IPS-11a (cell line): Measurements from ENCODE around the gene PPARA.

Source experiments
- H3K4me3 ChIP-seq: one replicate; pipeline ENCODE4 v1.5.1; 2013; ENCODE audit warnings: low read depth, low read length, control low read depth

The PPARA gene

GRCh38 chr22:46113910-46114517 lies 36.3 kb upstream of the PPARA start:
- H3K4me3 ChIP-seq = no peak overlapping the region

DNA sequence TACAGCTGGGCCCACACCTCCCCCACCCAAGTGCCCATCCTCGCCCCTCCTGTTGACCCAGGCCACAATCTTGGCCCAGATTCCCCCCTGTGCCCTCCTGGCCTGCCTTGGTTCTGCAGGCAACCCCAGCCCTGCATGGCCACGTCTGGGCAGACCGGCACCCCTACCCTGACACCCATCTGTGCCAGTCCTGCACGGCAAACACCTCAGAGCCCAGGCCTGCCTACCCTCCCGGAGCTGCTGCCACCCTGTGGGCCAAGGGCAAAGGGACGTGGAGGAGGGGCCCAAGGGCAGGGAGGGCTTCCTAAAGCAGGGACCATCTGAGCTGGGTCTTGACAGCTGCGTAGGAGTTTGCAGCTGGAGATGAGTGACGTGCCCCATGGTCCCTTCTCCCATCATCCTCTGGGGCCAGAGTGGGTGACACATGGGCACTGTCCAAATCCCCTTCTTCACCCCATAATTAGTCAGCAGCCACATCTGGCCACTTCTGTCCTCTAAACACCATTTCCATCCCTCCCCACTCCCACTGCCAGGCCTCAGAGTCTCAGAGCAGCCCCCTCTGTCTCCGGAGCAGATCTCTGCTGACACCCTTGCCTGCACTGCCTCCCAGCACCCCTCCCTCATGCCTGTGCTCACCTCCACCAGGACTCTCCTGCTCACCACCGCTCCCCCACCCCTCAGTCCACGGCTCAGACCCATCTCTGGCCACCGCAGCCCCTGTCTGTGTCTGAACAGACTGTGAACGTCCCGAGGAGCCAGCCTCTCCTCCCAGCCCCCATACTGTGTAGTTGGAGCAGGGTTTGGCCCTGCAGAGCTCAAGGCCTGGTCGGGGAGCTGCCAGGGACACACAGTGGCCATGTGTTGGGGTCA lies 35.6 kb upstream of the PPARA start:
- no peak overlapping the region for H3K4me3 ChIP-seq

- H3K4me3 ChIP-seq = no peak overlapping the region
These were observed 35.0 kb upstream of the PPARA start for GRCh38 chr22:46115388-46115678.

DNA sequence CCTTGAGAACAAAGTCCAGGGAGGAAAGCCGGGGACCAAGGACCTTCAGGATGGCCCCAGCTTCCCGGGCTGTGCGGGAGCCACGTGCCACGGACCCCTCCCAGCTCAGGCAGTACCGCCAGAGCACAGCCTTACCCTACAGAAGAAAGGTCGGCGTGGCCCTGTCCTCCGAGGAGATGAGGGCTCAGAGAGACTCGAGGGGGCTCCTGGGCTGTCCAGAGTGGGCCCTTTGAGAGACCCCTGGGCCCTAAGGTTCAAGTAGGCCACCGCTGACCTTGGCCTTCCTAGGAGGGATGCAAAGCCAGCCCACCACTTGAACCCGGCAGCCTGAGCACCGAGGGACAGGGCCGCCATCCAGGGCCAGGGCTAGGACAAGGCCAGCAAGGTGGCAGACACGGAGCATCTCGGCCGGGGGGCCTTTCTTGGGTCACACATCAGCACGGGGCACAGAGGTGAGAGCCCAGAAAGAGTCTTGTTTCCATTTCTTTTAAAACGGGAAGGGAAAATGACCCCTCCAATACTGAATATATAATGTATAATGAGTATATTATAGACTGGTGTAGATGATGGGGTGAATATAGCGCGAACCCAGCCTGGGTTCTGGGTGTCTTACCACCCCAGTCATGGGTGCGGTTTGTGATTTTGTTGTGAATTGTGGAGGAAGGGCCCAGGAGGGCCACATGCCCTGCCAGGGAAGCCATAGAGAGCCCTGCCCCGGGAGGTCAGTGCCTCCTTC lies 34.4 kb upstream of the PPARA start:
- H3K4me3 ChIP-seq = no peak overlapping the region

DNA sequence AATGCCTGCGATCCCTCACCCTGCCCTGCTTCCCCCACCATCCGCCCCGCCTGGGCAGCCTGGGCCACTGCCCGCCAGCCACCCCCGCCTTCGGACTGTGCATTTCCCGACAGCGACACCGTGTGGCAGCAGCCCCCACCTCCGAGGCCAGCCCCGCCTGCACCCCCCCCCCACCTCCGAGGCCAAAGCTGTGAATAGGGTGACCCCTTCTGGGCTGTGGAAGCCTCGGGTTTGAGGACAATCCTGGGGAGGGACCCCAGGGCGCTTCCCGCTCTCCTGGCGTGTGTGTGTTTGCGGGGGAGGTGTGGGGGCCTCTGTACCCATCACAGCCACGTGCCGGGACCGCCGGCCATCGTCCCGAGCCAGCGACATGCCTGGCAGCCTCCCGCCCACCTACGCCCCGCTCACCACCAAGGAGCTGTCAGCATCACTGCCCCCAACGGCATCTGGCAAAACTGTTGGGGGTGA lies 33.8 kb upstream of the PPARA start:
- H3K4me3 ChIP-seq = no peak overlapping the region

- no peak overlapping the region for H3K4me3 ChIP-seq
These were observed 32.8 kb upstream of the PPARA start for GRCh38 chr22:46117206-46118199.

DNA sequence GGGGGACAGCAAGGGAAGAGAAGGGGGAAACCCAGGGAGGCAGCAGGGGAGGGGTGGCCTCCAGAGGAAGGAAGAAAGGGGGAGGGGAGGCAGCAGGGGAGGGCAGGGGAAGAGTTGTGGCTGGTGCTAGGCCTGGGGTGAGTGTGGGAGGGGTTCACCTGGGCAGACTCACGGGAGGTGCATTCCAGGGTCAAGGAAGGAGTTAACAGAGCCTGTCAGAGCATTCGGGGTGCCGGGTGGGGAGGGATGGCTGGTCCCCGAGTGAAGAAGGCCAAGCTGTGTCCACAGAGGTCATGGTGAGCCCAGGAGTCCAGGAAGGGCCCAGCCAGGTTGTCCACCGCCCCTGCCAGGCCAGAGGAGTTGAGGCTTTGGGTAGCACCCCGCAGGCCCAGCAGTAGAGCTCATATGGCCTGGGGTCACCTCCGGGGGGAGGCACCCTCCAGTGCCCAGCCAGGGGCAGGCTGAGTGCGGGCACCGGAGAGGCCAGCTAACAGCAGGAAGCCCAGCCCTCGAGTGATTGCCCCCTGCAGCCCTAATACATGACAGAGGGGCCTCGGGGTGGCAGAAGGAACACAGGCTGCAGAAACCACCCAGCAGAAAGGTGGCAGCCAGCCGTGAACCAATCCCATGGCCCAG lies 31.1 kb upstream of the PPARA start:
- H3K4me3 ChIP-seq = no peak overlapping the region

DNA sequence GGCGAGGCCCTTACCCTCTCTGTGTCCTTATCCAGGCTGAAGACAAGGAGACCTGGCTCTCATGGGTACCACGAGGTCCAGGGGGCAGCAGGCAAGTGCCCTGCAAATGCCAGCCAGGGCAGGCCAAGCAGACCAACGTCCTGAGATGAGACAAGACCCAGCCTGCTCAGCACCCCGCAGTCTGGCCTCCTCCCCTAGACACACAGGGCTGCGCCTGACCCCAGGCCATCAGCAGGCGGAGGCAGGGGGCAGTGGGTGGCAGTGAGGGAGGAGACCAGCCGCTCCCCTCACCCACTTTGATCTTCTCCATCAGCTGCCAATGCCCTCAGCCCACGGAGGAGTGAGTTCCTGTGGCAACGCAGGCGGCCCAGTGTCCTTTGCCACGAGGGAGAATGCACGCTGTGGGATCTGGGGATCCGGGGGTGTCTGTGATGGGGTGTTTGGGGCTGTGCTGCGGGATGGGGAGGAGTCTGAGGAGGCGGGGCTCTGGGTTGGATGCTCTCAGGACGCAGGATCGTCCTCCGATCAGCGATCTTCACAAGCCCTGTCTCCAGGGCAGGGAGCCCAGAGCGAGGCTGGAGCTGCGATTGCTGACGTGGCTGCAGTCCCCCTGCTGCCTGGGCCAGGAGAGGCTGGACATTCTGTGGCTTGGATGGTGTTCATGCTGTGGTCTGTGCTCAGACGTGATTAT lies 30.5 kb upstream of the PPARA start:
- H3K4me3 ChIP-seq = no peak overlapping the region

GRCh38 chr22:46120420-46120737 lies 29.9 kb upstream of the PPARA start:
- H3K4me3 ChIP-seq = no peak overlapping the region

DNA sequence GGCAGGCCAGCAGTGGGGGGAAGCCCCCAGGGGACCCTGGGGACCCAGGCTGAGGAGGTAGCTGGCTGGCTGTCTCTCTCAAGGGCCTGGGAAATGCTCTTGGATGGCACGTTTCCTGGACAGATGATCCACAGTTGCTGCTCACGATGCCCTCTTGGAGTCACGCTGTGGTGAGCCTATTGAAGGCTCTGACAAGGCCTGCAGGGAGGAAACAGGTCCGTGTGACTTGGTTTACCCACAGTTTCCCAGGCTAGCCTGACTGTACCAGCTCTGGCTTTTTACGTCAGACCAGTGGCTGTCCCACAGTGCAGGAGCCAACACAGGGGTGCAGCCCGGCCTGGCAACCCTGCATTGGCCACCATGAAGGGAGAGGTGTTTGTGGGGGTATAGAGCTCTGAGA lies 29.2 kb upstream of the PPARA start:
- H3K4me3 ChIP-seq = no peak overlapping the region

DNA sequence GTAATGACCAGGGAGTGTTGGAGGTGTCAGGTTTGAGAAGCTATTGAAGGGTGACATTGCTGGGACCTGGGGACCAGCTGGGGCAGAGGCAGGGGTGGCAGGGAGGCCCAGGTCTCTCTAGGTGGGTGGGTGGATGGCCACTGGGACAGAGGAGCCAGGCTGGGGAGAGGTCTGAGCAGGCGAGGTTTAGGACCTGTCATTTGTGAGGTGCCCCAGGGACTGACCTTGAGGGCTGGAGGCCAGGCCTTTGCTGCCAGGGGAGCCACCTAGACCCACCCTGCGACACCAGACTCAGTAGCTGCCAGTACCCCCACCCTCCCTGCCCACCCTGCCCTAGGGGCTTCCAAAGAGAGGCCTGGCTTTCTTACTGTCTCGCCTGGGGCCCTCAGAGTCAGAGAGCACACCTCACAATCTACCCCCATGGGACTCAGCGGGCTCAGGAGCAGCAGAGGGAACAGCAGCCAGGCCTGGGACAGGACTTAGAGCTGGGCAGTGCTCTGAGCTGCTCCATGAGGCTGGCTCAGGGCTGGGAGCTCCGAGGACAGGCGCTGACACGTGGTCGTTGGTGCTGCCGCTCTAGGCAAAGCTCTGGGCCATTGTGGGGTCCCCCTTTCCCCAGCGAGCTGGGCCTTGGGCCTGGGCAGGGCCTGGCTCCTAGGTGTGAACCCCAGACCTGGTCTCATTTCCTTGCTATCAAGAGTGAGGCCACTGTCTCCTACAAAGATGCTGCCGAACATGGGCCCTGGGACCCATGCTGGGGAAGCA lies 28.6 kb upstream of the PPARA start:
- H3K4me3 ChIP-seq = no peak overlapping the region

GRCh38 chr22:46122511-46122971 lies 27.8 kb upstream of the PPARA start:
- H3K4me3 ChIP-seq = no peak overlapping the region

DNA sequence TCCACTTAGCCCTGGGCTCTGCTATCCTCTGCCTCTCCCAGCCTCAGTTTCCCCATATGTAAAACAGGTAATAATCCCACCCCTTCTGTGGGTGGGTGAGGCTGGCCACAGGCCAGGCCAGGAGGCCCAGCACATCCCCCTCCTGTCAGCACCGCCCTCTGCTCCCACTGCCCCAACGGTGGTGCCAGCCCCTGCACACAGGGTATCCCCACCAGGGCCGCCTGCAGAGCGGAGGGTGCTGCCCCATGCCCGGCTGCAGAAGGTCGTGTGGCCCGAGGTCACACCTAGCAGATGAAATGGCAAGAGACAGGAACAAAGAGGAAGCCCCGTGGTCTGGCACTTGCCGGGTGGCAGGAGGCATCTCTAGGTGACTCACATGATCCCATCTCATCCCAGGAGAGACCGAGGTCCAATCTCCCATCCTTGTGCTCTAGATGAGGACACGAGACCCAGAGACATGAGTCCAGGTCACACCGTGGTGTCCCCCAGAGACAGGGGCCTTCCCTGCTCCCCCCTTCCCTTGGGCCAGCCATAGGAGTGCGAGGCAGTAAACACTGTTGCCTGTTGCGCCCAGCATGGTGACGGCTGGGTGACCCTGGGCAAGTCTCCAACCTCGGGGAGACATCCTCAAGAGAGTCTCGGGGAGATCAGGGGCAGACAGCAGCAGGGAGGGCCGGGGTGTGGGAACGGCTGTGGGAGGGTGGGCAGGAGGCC lies 27.2 kb upstream of the PPARA start:
- H3K4me3 ChIP-seq = no peak overlapping the region

DNA sequence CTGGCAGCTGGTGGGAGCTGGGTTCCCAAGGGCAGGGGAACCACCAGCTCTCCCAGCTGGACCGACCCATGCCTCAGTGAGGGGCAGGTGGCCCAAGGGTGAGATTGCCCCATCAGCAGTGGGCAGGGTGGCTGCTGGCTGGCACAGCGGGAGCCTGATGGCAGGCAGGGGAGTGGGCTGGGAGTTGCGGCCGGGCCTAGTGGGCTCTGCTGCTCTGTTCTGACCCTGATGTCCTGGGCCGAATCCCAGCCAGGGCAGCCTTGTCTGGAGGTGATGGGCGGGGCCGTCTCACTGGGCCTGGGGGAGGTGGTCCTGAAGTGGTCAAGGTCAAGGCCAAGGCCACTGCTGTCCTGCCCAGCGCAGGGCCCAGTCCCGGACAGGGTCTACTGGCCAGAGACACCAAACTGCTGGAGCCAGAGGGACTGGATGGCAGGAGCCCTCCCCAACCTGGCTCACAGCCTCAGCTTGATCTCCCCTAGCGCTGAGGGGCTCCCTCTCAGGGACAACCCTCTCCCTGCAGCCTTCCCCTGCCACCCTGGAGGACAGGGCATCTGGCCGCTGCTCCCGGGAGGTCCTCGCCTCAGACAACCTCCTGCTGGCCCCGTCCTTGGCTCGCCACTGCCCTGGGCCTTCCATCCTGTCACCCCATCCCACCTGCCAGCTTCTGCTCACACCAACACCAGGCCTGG lies 26.5 kb upstream of the PPARA start:
- H3K4me3 ChIP-seq = no peak overlapping the region

DNA sequence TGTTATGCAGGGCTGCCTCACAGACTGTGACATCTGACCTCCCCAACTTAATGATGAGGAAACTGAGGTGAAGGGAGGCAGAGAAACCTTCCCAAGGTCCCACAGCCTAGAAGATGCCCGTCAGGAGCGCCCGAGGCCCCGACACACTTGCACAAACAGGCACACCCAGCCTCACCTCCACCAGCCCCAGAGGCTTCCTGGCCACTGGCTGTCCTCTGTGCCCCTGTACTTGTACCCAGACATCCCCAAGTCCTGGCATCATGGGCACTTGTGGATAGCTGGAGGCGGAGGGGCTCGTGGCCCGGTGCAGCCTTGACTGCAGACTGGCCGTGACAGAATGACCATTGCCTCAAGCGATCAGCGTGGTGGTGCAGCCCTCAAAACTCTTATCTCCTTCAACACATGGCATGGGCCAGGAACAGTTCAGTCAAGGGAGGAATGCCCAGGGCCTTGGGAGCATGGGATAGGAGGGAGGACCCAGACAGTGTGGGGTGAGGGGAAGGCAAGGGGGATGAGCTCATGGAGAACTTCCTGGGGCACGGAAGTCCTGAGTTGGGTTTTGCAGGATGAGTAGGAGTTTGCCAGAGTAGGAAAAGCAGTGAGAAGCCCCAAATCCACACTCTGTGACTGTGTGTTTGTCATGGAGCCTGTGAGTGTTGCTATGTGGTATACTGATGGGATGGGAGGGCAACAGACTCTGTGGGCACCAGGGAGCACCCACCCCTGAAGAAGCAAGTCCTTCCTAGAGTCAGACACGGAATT lies 25.8 kb upstream of the PPARA start:
- H3K4me3 ChIP-seq = no peak overlapping the region

- no peak overlapping the region for H3K4me3 ChIP-seq
These were observed 25.0 kb upstream of the PPARA start for GRCh38 chr22:46125311-46125710.
